ENCODE results near the gene DNASE1. TPM values are rescaled to one million over a fixed set of nuclear protein-coding genes. Genes with fewer than 3 reads are reported as not detected.

The DNASE1 gene
- polyA plus RNA-seq, 1 experiment = 8.0 TPM

DNA sequence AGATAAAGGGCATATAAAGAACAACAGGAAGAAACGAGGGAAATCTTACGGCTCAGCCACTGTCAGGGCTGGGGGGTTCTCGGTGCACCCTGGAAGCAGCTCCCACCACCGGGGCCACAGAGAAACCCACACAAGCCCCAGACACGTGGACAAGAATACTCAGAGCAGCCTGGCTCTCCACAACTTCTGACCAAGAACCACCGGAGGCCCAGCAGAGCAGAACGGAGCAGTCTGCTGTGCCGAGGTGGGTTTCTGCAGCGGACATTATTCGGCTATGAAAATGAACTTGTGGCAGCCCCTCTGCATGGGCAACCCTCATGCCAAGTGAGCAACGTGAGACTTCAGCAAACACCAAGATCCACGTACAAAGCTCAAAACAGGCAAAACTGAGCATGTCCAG, 6.8 kb downstream of the DNASE1 start:
- Histone ChIP-seq H3K4me3 (ENCODE audit: low read depth, low read length) (no peak overlapping the region), H3K9me3 (ENCODE audit: control insufficient read depth, insufficient read depth, low read length) (no peaks in the 10 kb centered on the region; the same call in 1 of the 2 replicates), H3K27me3 (ENCODE audit: control insufficient read depth, insufficient read depth, low read length) (no peaks in the 10 kb centered on the region), H3K27ac (ENCODE audit: low read depth, low read length) (no peak overlapping the region)
- CTCF ChIA-PET = no interaction called here
- POLR2A ChIA-PET = no interaction called here
- no peak for DNase-seq (ENCODE audit: low read depth, low spot score)
- TF ChIP-seq CTCF (IDR thresholded peaks at IDR 0.05; ENCODE audit: low read depth, low read length) = no peak

- ChIA-PET CTCF (no interaction called here), POLR2A (no interaction called here)
- no peaks in the 10 kb centered on the region for H3K27me3 ChIP-seq (ENCODE audit: control insufficient read depth, insufficient read depth, low read length)
- no peaks in the 10 kb centered on the region; the same call in 1 of the 2 replicates for H3K9me3 ChIP-seq (ENCODE audit: control insufficient read depth, insufficient read depth, low read length)
- no peak overlapping the region for H3K4me3 ChIP-seq (ENCODE audit: low read depth, low read length)
- no peak for TF ChIP-seq CTCF (IDR thresholded peaks at IDR 0.05; ENCODE audit: low read depth, low read length)
- no peak overlapping the region for H3K27ac ChIP-seq (ENCODE audit: low read depth, low read length)
- no peak for DNase-seq (ENCODE audit: low read depth, low spot score)
These were observed 7.4 kb downstream of the DNASE1 start for GRCh38 chr16:3661922-3662321.

- Histone ChIP-seq H3K27me3 (ENCODE audit: control insufficient read depth, insufficient read depth, low read length) (no peaks in the 10 kb centered on the region), H3K9me3 (ENCODE audit: control insufficient read depth, insufficient read depth, low read length) (no peaks in the 10 kb centered on the region; the same call in 1 of the 2 replicates), H3K4me3 (ENCODE audit: low read depth, low read length) (no peak overlapping the region), H3K27ac (ENCODE audit: low read depth, low read length) (no peak overlapping the region)
- DNase-seq (ENCODE audit: low read depth, low spot score) = no peak
- no peak for TF ChIP-seq CTCF (IDR thresholded peaks at IDR 0.05; ENCODE audit: low read depth, low read length)
- CTCF ChIA-PET = no interaction called here
- POLR2A ChIA-PET = no interaction called here
These were observed 8.1 kb downstream of the DNASE1 start for GRCh38 chr16:3662601-3663000.

- DNase-seq (ENCODE audit: low read depth, low spot score) = no peak
- H3K27me3 ChIP-seq (ENCODE audit: control insufficient read depth, insufficient read depth, low read length) = no peaks in the 10 kb centered on the region
- H3K27ac ChIP-seq (ENCODE audit: low read depth, low read length) = no peak overlapping the region
- POLR2A ChIA-PET = no interaction called here
- H3K9me3 ChIP-seq (ENCODE audit: control insufficient read depth, insufficient read depth, low read length) = peaks cover 13% of the 10 kb centered on the region
- CTCF ChIA-PET = no interaction called here
- no peak overlapping the region for H3K4me3 ChIP-seq (ENCODE audit: low read depth, low read length)
- TF ChIP-seq CTCF (IDR thresholded peaks at IDR 0.05; ENCODE audit: low read depth, low read length) = no peak
These were observed 9.9 kb downstream of the DNASE1 start for GRCh38 chr16:3664187-3664896.

DNA sequence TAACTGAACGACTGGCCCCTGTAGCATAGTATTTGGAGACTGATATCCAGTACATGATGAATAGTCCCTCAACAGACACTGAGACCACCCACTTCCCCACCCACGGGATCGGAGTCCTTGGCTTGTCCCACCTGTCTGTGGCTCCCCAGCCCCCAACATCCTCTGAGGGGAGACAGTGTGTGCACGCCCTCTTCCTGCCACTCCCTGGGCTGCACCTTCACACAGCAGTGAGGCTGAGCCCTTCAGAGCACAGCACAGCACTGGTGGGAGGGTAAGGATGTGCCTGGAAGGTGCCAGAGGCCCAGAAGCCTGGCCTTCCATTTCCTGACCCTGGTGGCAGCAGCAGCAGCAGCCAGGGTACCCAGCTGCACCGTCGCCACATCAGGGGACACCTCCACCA, 11.0 kb downstream of the DNASE1 start:
- CTCF ChIA-PET = no interaction called here
- no peak for TF ChIP-seq CTCF (IDR thresholded peaks at IDR 0.05; ENCODE audit: low read depth, low read length)
- no peak overlapping the region for H3K4me3 ChIP-seq (ENCODE audit: low read depth, low read length)
- no peak overlapping the region for H3K27ac ChIP-seq (ENCODE audit: low read depth, low read length)
- POLR2A ChIA-PET = no interaction called here
- no peaks in the 10 kb centered on the region for H3K27me3 ChIP-seq (ENCODE audit: control insufficient read depth, insufficient read depth, low read length)
- no peak for DNase-seq (ENCODE audit: low read depth, low spot score)
- peaks cover 15% of the 10 kb centered on the region for H3K9me3 ChIP-seq (ENCODE audit: control insufficient read depth, insufficient read depth, low read length)

Data from AG04450 (cell line).